ENCODE data around the gene PLSCR2.
"Not testable (repeated sequence)": the region's sequence is repeated elsewhere in the genome, so short reads cannot be mapped to it uniquely, and the experiment has no call there.

PLSCR2 gene

GRCh38 chr3:146476094-146476740, 6.9 kb upstream of the PLSCR2 start:
- DNase-seq, result no peak

GRCh38 chr3:146474976-146475375, 5.6 kb upstream of the PLSCR2 start:
- not testable (repeated sequence) for DNase-seq

- DNase-seq, result no peak
Observed at GRCh38 chr3:146473726-146474125, 4.4 kb upstream of the PLSCR2 start.

GRCh38 chr3:146472611-146473010, 3.2 kb upstream of the PLSCR2 start:
- no peak for DNase-seq

- no peak for DNase-seq
Observed at GRCh38 chr3:146471012-146471411, 1.7 kb upstream of the PLSCR2 start.

GRCh38 chr3:146470425-146470990, 1.1 kb upstream of the PLSCR2 start:
- no peak for DNase-seq

- no peak for DNase-seq
Observed at GRCh38 chr3:146468671-146469149, 651 bp downstream of the PLSCR2 start.

GRCh38 chr3:146468234-146468633, 1.1 kb downstream of the PLSCR2 start:
- DNase-seq, result no peak

- DNase-seq, result no peak
Observed at GRCh38 chr3:146466604-146467003, 2.8 kb downstream of the PLSCR2 start.

GRCh38 chr3:146465693-146466465, 3.5 kb downstream of the PLSCR2 start:
- DNase-seq, result no peak

- DNase-seq, result no peak
Observed at GRCh38 chr3:146464783-146465182, 4.6 kb downstream of the PLSCR2 start.

GRCh38 chr3:146464005-146464595, 5.3 kb downstream of the PLSCR2 start:
- DNase-seq, result no peak

- DNase-seq, result no peak
Observed at GRCh38 chr3:146454796-146455195, 14.6 kb downstream of the PLSCR2 start.

- DNase-seq, result no peak
Observed at GRCh38 chr3:146449613-146450012, 19.7 kb downstream of the PLSCR2 start.

GRCh38 chr3:146449076-146449475, 20.3 kb downstream of the PLSCR2 start:
- DNase-seq, result no peak

- no peak for DNase-seq
Observed at GRCh38 chr3:146446026-146446425, 23.3 kb downstream of the PLSCR2 start.

GRCh38 chr3:146440310-146440709, 29.1 kb downstream of the PLSCR2 start:
- DNase-seq, result not testable (repeated sequence)

- no peak for DNase-seq
Observed at GRCh38 chr3:146432066-146432465, 37.3 kb downstream of the PLSCR2 start.

GRCh38 chr3:146431240-146431639, 38.1 kb downstream of the PLSCR2 start:
- no peak for DNase-seq

GRCh38 chr3:146425341-146425740, 44.0 kb downstream of the PLSCR2 start:
- no peak for DNase-seq

- no peak for DNase-seq
Observed at GRCh38 chr3:146421819-146422759, 47.3 kb downstream of the PLSCR2 start.

- no peak for DNase-seq
Observed at GRCh38 chr3:146416366-146416765, 53.0 kb downstream of the PLSCR2 start.
